Mucosa of descending colon (tissue), 3 donors: ENCODE results near the gene PIM3. TPM values are rescaled to one million over a fixed set of nuclear protein-coding genes. Genes with fewer than 3 reads are reported as not detected.

ENCODE experiments used
- ATAC-seq: fragments of 200-7000 bp; cut with Tn5 transposase; one replicate; pipeline ENCODE4 v1.9.1; 2020; ENCODE audit warnings: mild to moderate bottlenecking, moderate library complexity
- DNase-seq, 3 donors: peaks; one replicate each; pipeline ENCODE4 v3.0.0-alpha.2; 2020
- H3K36me3 ChIP-seq: fragments of 200-600 bp; one replicate; pipeline ENCODE4 v1.8.0; 2021; ENCODE audit warnings: low read depth, mild to moderate bottlenecking
- H3K4me1 ChIP-seq: fragments of 200-600 bp; one replicate; pipeline ENCODE4 v1.8.0; 2021; ENCODE audit warnings: low read depth, mild to moderate bottlenecking
- H3K4me3 ChIP-seq: fragments of 200-600 bp; one replicate; pipeline ENCODE4 v1.8.0; 2021; ENCODE audit warnings: mild to moderate bottlenecking
- H3K9me3 ChIP-seq: fragments of 200-600 bp; one replicate; pipeline ENCODE4 v1.8.0; 2021; ENCODE audit warnings: mild to moderate bottlenecking
- CTCF ChIP-seq: fragments of 200-600 bp; IDR thresholded peaks from one replicate; pipeline ENCODE4 v1.8.0; 2022; ENCODE audit warnings: antibody characterized with exemption, mild to moderate bottlenecking
- intact Hi-C, 2 donors: fragments of 100-400 bp; cut with DNase I in 1 of 2; cut with micrococcal nuclease in 1 of 2; formaldehyde crosslinking; loops; one replicate each; pipeline versions ENCODE4 v1.11.0 to v1.11.1; 2022; cut with DNase I, micrococcal nuclease
- total RNA-seq, 3 donors: library from RNA; stranded (reverse); fragmentation: NEBNext Ultra II Directional in 2 of 3; extraction: Animal tissue kit (Norgen Biotek cat#: 25700) in 2 of 3; gene quantifications; one replicate each; pipeline versions ENCODE4 v1.2.1 to v1.2.4, GENCODE V29; 2021 to 2023
- donor health status: DM: no; HTN: no; CAD: no; lungs with moderate emphysema.
- donor health status: DM: no; HTN: no; CAD: no.
- donor health status: DM: no; HTN: yes; CAD: no.

Gene PIM3
- total RNA-seq, 3 donors from 2014 or later: 56.4 to 106 (median 58.7) TPM

GRCh38 chr22:49915610-49916009, 45.0 kb upstream of the PIM3 start:
- intact Hi-C loops: no loop called here
- DNase-seq (peak in 1 of 3 donors; percentile 22), ATAC-seq (no peak)
- H3K36me3 ChIP-seq: no peaks in the 10 kb centered on the region
- no peaks in the 10 kb centered on the region for H3K9me3 ChIP-seq
- peaks cover 23% of the 10 kb centered on the region for H3K4me1 ChIP-seq
- H3K4me3 ChIP-seq: no peak overlapping the region
- TF ChIP-seq CTCF: no peak

DNA sequence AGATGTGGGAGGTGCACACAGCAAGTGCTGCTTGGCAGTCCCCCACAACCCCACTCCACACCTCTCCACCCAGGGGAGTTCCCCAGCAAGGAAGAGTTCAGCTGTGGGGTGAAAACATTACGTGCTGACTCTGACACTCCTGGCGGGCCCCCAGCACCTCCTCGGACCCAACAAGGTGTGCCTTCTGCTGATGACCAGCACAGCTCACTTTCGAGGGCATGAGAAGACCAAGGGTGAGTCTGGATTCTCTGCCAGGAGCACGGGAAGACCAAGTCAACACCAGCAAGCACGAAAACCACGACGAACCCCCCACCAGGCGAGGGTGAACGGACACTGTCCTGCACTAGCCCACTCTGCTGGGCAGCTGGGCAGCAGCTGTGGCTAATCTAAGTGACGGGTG, 43.7 kb upstream of the PIM3 start:
- H3K9me3 ChIP-seq: no peaks in the 10 kb centered on the region
- TF ChIP-seq CTCF: no peak
- peaks cover 23% of the 10 kb centered on the region for H3K4me1 ChIP-seq
- intact Hi-C loops: no loop called here
- no peak for ATAC-seq
- H3K4me3 ChIP-seq: no peak overlapping the region
- peak in 2 of 3 donors; percentile 35 to 56 for DNase-seq
- H3K36me3 ChIP-seq: no peaks in the 10 kb centered on the region

- H3K9me3 ChIP-seq: no peaks in the 10 kb centered on the region
- no peak for TF ChIP-seq CTCF
- intact Hi-C loops: no loop called here
- H3K4me1 ChIP-seq: peaks cover 23% of the 10 kb centered on the region
- peak within 1 kb of the TSS; percentile 67 for H3K4me3 ChIP-seq
- no peaks in the 10 kb centered on the region for H3K36me3 ChIP-seq
- ATAC-seq (peak; percentile 97), DNase-seq (peak; percentile 97 to 98 (median 97))
Observed at GRCh38 chr22:49917974-49918910, 42.3 kb upstream of the PIM3 start, which contains the start of the genes ALG12 and CRELD2. Gene ALG12 (minus strand): TSS chr22:49918438. CDS start chr22:49913765, 4,673 bp downstream. Gene CRELD2 (plus strand): TSS chr22:49918634. CDS start chr22:49918770, 136 bp downstream.

DNA sequence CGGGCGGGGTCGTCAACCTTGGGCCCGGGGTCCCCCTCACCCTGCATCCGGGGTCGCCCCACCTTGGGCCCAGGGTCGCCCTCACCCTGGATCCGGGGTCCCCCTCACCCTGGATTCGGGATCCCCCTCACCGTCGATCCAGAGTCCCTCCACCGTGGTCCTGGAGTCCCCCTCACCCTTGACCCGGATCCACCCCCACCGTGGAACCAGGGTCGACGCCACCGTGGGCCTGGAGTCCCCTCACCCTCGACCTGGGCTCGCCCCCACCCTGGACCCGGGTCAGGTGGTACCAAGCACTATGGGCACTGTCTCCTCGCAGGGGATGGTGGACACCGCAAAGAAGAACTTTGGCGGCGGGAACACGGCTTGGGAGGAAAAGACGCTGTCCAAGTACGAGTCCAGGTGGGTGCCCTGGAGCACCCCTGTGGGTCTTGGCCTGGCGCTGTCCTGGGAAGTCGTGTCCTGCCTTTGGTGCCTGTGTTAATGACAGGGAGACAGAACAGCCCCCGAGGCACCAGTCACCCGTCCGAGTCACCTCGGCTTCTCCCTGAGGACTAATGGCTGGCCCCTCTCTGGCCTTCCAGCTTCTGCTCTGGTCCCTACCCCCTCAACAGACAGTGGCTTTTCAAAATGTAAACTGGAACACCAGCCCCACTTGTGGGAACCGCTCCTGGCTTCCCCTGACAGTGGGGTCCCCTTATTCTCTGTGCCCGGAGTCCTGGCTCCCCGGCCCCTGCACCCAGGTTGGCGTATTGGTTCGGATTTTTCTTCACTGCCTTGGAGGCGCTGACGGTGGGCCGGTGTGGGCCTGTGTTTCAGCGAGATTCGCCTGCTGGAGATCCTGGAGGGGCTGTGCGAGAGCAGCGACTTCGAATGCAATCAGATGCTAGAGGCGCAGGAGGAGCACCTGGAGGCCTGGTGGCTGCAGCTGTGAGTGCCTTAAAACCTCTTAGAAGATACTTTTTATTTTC, 41.4 kb upstream of the PIM3 start:
- intact Hi-C loops: no loop called here
- no peaks in the 10 kb centered on the region for H3K9me3 ChIP-seq
- H3K4me3 ChIP-seq: peak overlapping the region; percentile 67
- no peaks in the 10 kb centered on the region for H3K36me3 ChIP-seq
- DNase-seq (peak in 2 of 3 donors; percentile 61 to 68), ATAC-seq (no peak)
- no peak for TF ChIP-seq CTCF
- H3K4me1 ChIP-seq: peaks cover 23% of the 10 kb centered on the region

DNA sequence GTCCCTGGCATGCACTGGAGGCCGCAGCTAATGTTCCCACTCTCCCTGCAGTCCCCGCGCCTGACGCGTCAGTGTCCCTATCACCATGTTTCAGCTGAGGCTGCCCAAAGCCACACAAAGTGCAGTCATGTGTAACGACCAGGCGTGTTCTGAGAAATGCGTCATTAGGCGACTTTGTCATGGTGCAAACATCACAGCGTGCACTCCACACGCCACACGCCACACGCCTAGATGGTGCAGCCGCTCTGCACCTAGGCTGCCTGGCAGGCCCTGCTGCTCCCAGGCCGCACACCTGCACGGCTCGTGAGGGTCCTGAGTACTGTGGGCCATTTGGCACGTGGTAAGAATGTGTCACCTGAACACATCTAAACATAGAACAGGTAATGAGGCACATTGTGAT, 39.7 kb upstream of the PIM3 start:
- H3K9me3 ChIP-seq: no peaks in the 10 kb centered on the region
- TF ChIP-seq CTCF: no peak
- ATAC-seq: no peak
- H3K4me3 ChIP-seq: no peak overlapping the region
- H3K36me3 ChIP-seq: no peaks in the 10 kb centered on the region
- DNase-seq: peak in 1 of 3 donors; percentile 21
- peaks cover 23% of the 10 kb centered on the region for H3K4me1 ChIP-seq
- intact Hi-C loops: loop anchor here in 1 of 2 donors (10.0 kb wide), 1 partner anchor 146 kb away; no protein-coding TSS in a partner anchor
